H1 (cell line): Measurements from ENCODE around the gene TMEM50A. TPM values are rescaled to one million over a fixed set of nuclear protein-coding genes. Genes with fewer than 3 reads are reported as not detected.
"Not testable (repeated sequence)": the region's sequence is repeated elsewhere in the genome, so short reads cannot be mapped to it uniquely, and the experiment has no call there.

Source experiments
- CTCF ChIA-PET: fragments of 300-600 bp; sonication (Branson Sonifier 250); formaldehyde crosslinking; loops from one replicate; lab custom pipeline; 2021; ENCODE audit not compliant: partially characterized antibody; lab: Charles Lee
- POLR2A ChIA-PET: fragments of 300-600 bp; sonication (Branson Sonifier 250); formaldehyde crosslinking; loops from one replicate; lab custom pipeline; 2021; ENCODE audit warnings: inconsistent platforms; ENCODE audit not compliant: partially characterized antibody; lab: Charles Lee
- DNase-seq, 2 experiments: peaks; one replicate each; pipeline versions ENCODE4 v3.0.0 to v3.0.0-alpha.2; 2010 to 2022; ENCODE audit warnings: low spot score in 2 of 2, low read depth in 1 of 2, mixed read lengths in 1 of 2
- FAIRE-seq: peaks from 2 replicates; lab custom pipeline; 2011; peaks lifted over from hg19 to GRCh38; lab: Jason Lieb, UNC
- H2AFZ ChIP-seq: 2 replicates; pipeline ENCODE4 v1.8.1; 2012; ENCODE audit warnings: low read length, inconsistent platforms
- H2AK5ac ChIP-seq: 2 replicates; pipeline ENCODE4 v1.6.1; 2013; ENCODE audit warnings: low read depth, low read length
- H2BK120ac ChIP-seq: replicated peaks from 2 replicates; pipeline ENCODE3; 2013; ENCODE audit warnings: low read depth, low read length, inconsistent platforms
- H2BK12ac ChIP-seq: 2 replicates; pipeline ENCODE4 v1.6.1; 2013; ENCODE audit warnings: low read depth, low read length
- H2BK15ac ChIP-seq: 2 replicates; pipeline ENCODE4 v1.6.1; 2013; ENCODE audit warnings: low read length
- H2BK20ac ChIP-seq: 2 replicates; pipeline ENCODE4 v1.6.1; 2013; ENCODE audit warnings: low read length
- H2BK5ac ChIP-seq: 2 replicates; pipeline ENCODE4 v1.6.1; 2013; ENCODE audit warnings: low read depth, low read length
- H3K14ac ChIP-seq: 2 replicates; pipeline ENCODE4 v1.6.1; 2013; ENCODE audit warnings: inconsistent platforms; ENCODE audit not compliant: insufficient read length
- H3K18ac ChIP-seq: 2 replicates; pipeline ENCODE4 v1.6.1; 2013; ENCODE audit warnings: low read length; ENCODE audit errors: extremely low read depth
- H3K23ac ChIP-seq: 2 replicates; pipeline ENCODE4 v1.6.1; 2013; ENCODE audit warnings: inconsistent platforms; ENCODE audit not compliant: insufficient read length
- H3K23me2 ChIP-seq: 2 replicates; pipeline ENCODE4 v1.6.1; 2013; ENCODE audit warnings: low read depth, low read length
- H3K27ac ChIP-seq: 2 replicates; pipeline ENCODE4 v1.6.1; 2011; ENCODE audit warnings: low read depth, low read length, inconsistent platforms
- H3K27me3 ChIP-seq, 4 experiments: replicated peaks in 1 of 4; 1 replicate in 1 of 4; 2 replicates in 3 of 4; pipeline versions ENCODE4 v1.6.1 to v1.8.1; 2011 to 2013; ENCODE audit warnings: low read length in 3 of 4, mild to moderate bottlenecking in 3 of 4, inconsistent platforms in 2 of 4, mixed read lengths in 2 of 4, moderate library complexity in 1 of 4; ENCODE audit not compliant: control insufficient read depth in 3 of 4, insufficient read depth in 3 of 4; ENCODE audit errors: extremely low read depth in 1 of 4
- H3K36me3 ChIP-seq, 4 experiments: 2 replicates each; pipeline versions ENCODE4 v1.6.1 to v1.8.1; 2011 to 2013; ENCODE audit warnings: mild to moderate bottlenecking in 4 of 4, low read length in 3 of 4, moderate library complexity in 2 of 4, control low read depth in 1 of 4, inconsistent platforms in 1 of 4; ENCODE audit not compliant: insufficient read depth in 4 of 4, control insufficient read depth in 2 of 4
- H3K4ac ChIP-seq: replicated peaks from 2 replicates; pipeline ENCODE3; 2013; ENCODE audit warnings: low read length, low read depth, mixed read lengths, inconsistent platforms; ENCODE audit not compliant: insufficient read length
- H3K4me1 ChIP-seq, 4 experiments: replicated peaks in 1 of 4; 1 replicate in 1 of 4; 2 replicates in 3 of 4; pipeline versions ENCODE4 v1.6.1 to v1.8.1; 2011 to 2013; ENCODE audit warnings: low read length in 3 of 4, inconsistent platforms in 2 of 4, mixed read lengths in 1 of 4; ENCODE audit not compliant: insufficient read depth in 4 of 4, control insufficient read depth in 3 of 4
- H3K4me2 ChIP-seq, 2 experiments: 2 replicates each; pipeline versions ENCODE4 v1.6.1 to v1.8.1; 2011 to 2013; ENCODE audit warnings: low read depth in 2 of 2, low read length in 2 of 2, control low read depth in 1 of 2, inconsistent platforms in 1 of 2, mild to moderate bottlenecking in 1 of 2; ENCODE audit not compliant: insufficient read depth in 1 of 2
- H3K4me3 ChIP-seq, 4 experiments: fragments of 200-600, 300-600 bp in 1 of 4; sonication (generic), shearing (Covaris generic), sonication (Bioruptor Twin) in 1 of 4; 2 replicates each; pipeline versions ENCODE4 v1.5.1 to v1.8.1; 2011 to 2016; ENCODE audit warnings: low read length in 4 of 4, low read depth in 3 of 4, control low read depth in 2 of 4, inconsistent platforms in 2 of 4, mild to moderate bottlenecking in 2 of 4, mixed read lengths in 1 of 4, moderate library complexity in 1 of 4; ENCODE audit not compliant: insufficient read depth in 2 of 4; ENCODE audit errors: extremely low read depth in 1 of 4
- H3K56ac ChIP-seq: replicated peaks from 2 replicates; pipeline ENCODE3; 2013; ENCODE audit warnings: low read depth, mild to moderate bottlenecking, mixed read lengths, low read length, inconsistent platforms; ENCODE audit not compliant: insufficient read length
- H3K79me1 ChIP-seq: 2 replicates; pipeline ENCODE4 v1.6.1; 2013; ENCODE audit warnings: low read depth, low read length, control low read depth
- H3K79me2 ChIP-seq, 2 experiments: 2 replicates each; pipeline versions ENCODE4 v1.6.1 to v1.8.1; 2012 to 2013; ENCODE audit warnings: low read length in 2 of 2, mild to moderate bottlenecking in 2 of 2, inconsistent platforms in 1 of 2; ENCODE audit not compliant: insufficient read depth in 2 of 2, control insufficient read depth in 1 of 2
- H3K9ac ChIP-seq, 4 experiments: replicated peaks in 1 of 4; 1 replicate in 1 of 4; 2 replicates in 3 of 4; pipeline versions ENCODE4 v1.6.1 to v1.8.1; 2011 to 2013; ENCODE audit warnings: low read depth in 3 of 4, low read length in 3 of 4, control low read depth in 2 of 4, mild to moderate bottlenecking in 2 of 4, moderate library complexity in 2 of 4, inconsistent platforms in 1 of 4; ENCODE audit errors: extremely low read depth in 1 of 4
- H3K9me3 ChIP-seq, 2 experiments: 2 replicates each; pipeline versions ENCODE4 v1.6.1 to v1.8.1; 2012 to 2013; ENCODE audit warnings: mild to moderate bottlenecking in 2 of 2, moderate library complexity in 2 of 2, control low read depth in 1 of 2, inconsistent platforms in 1 of 2, low read depth in 1 of 2, low read length in 1 of 2, mixed read lengths in 1 of 2; ENCODE audit not compliant: insufficient read depth in 2 of 2
- H4K20me1 ChIP-seq, 2 experiments: replicated peaks in 1 of 2; 2 replicates each; pipeline versions ENCODE3 to v1.8.1; 2011 to 2013; ENCODE audit warnings: inconsistent platforms in 2 of 2, low read length in 2 of 2, mild to moderate bottlenecking in 1 of 2; ENCODE audit not compliant: insufficient read depth in 2 of 2, control insufficient read depth in 1 of 2
- H4K5ac ChIP-seq: 2 replicates; pipeline ENCODE4 v1.6.1; 2013; ENCODE audit warnings: low read length, low read depth, mixed read lengths, inconsistent platforms; ENCODE audit not compliant: insufficient read length
- H4K8ac ChIP-seq: 2 replicates; pipeline ENCODE4 v1.8.0; 2013; ENCODE audit warnings: mild to moderate bottlenecking, moderate library complexity, low read length, inconsistent platforms; ENCODE audit not compliant: insufficient read depth; ENCODE audit errors: extremely low read depth
- H4K91ac ChIP-seq: replicated peaks from 2 replicates; pipeline ENCODE3; 2013; ENCODE audit warnings: low read length, mixed read lengths, inconsistent platforms; ENCODE audit not compliant: insufficient read length
- WGBS, 2 experiments: shearing (Covaris generic) in 1 of 2; methylation state at CpG; one replicate each; pipeline versions ENCODE4 v1.1.6 to v1.1.7; 2013 to 2015; ENCODE audit warnings: low lambda C conversion rate in 2 of 2, mixed read lengths in 2 of 2, inconsistent platforms in 1 of 2, low coverage in 1 of 2, missing lambda C conversion rate in 1 of 2; ENCODE audit not compliant: insufficient replicate concordance in 2 of 2, insufficient coverage in 1 of 2, insufficient read length in 1 of 2; ENCODE audit errors: extremely low coverage in 1 of 2, missing lambda C conversion rate in 1 of 2; 5-methylcytosine and 5-hydroxymethylcytosine counted together
- polyA plus RNA-seq, 7 experiments: library from polyadenylated mRNA; depleted of rRNA in 3 of 7; stranded (reverse) in 5 of 7; unstranded in 2 of 7; fragments of >200 nt in 5 of 7; fragments of 200-250 nt in 2 of 7; gene quantifications; 1 replicate in 5 of 7; 2 replicates in 1 of 7; 4 replicates in 1 of 7; pipeline versions ENCODE4 v1.2.1 to v1.2.3, GENCODE V29; 2011 to 2013; ENCODE audit warnings: missing spikeins in 2 of 7, mixed read lengths in 2 of 7
- total RNA-seq: library from RNA; stranded (reverse); fragmentation: NEBNext Ultra II Directional; extraction: Animal tissue kit (Norgen Biotek cat#: 25700); gene quantifications from 2 replicates; pipeline ENCODE4 v1.2.1, GENCODE V29; 2021

Gene TMEM50A
- total and polyA plus RNA-seq, 2 of the 8 experiments (the other 6 are each of a cell fraction or from before 2014, with no cell fraction given) = 98.6 to 111 TPM

- H3K9me3 ChIP-seq, H3K4me1 ChIP-seq, H2BK120ac ChIP-seq, H3K4me2 ChIP-seq, H3K4me3 ChIP-seq, H4K91ac ChIP-seq, H2BK12ac ChIP-seq, H2BK15ac ChIP-seq, H2BK20ac ChIP-seq, H4K20me1 ChIP-seq, H3K56ac ChIP-seq, H2AFZ ChIP-seq, H3K9ac ChIP-seq, H3K18ac ChIP-seq, H3K27me3 ChIP-seq, H3K36me3 ChIP-seq, H2AK5ac ChIP-seq, H2BK5ac ChIP-seq, H3K23ac ChIP-seq, FAIRE-seq, H3K27ac ChIP-seq, H4K8ac ChIP-seq, H3K23me2 ChIP-seq, H3K79me1 ChIP-seq, POLR2A ChIA-PET, DNase-seq, H3K14ac ChIP-seq, H3K4ac ChIP-seq, H4K5ac ChIP-seq, H3K79me2 ChIP-seq: not testable (repeated sequence)
- CTCF ChIA-PET = interaction anchor here (1.1 kb wide), 1 partner anchor 141 kb away, joined by 3 read pairs; no protein-coding TSS in a partner anchor
- 100% methylated on average over 1 of the region's 8 CpGs; no CpG with 5 or more reads in 1 of the 2 experiments for WGBS, 2 experiments
These were observed 49.5 kb upstream of the TMEM50A start for GRCh38 chr1:25288573-25289101.
